Muscle layer of colon (tissue), 2 donors: ENCODE data around the gene EHMT1.
"Not testable (repeated sequence)": the region's sequence is repeated elsewhere in the genome, so short reads cannot be mapped to it uniquely, and the experiment has no call there.

ENCODE experiments used
- H3K27ac ChIP-seq: one replicate; pipeline ENCODE4 v1.7.0; 2013; ENCODE audit warnings: low read depth, mild to moderate bottlenecking, low read length, moderate library complexity
- H3K27me3 ChIP-seq, 2 donors: one replicate each; pipeline ENCODE4 v1.7.0; 2013; ENCODE audit warnings: low read length in 2 of 2, mild to moderate bottlenecking in 2 of 2; ENCODE audit not compliant: insufficient read depth in 2 of 2, control insufficient read depth in 1 of 2
- H3K36me3 ChIP-seq: one replicate; pipeline ENCODE4 v1.7.0; 2013; ENCODE audit warnings: mild to moderate bottlenecking, low read length; ENCODE audit not compliant: insufficient read depth
- H3K4me1 ChIP-seq: one replicate; pipeline ENCODE4 v1.7.0; 2013; ENCODE audit warnings: mild to moderate bottlenecking, low read length; ENCODE audit not compliant: insufficient read depth
- H3K4me3 ChIP-seq, 2 donors: one replicate each; pipeline ENCODE4 v1.7.0; 2013; ENCODE audit warnings: low read length in 2 of 2, low read depth in 1 of 2, mild to moderate bottlenecking in 1 of 2, moderate library complexity in 1 of 2
- H3K9ac ChIP-seq: one replicate; pipeline ENCODE4 v1.7.0; 2013; ENCODE audit warnings: low read length
- H3K9me3 ChIP-seq: one replicate; pipeline ENCODE4 v1.7.0; 2013; ENCODE audit warnings: mild to moderate bottlenecking, low read length
- donor health status: abdominal sarcoma.
- donor health status: Adenocarcinoma of cecum.

Gene EHMT1

GRCh38 chr9:137622211-137622610, 3.4 kb downstream of the EHMT1 start:
- H3K9me3 ChIP-seq, H3K27ac ChIP-seq, H3K4me3 ChIP-seq, H3K36me3 ChIP-seq, H3K27me3 ChIP-seq, H3K9ac ChIP-seq: not testable (repeated sequence)
- H3K4me1 ChIP-seq, result peaks cover 29% of the 10 kb centered on the region

- Histone ChIP-seq H3K27ac (no peak overlapping the region), H3K36me3 (peaks cover under 1% of the 10 kb centered on the region), H3K4me1 (peaks cover 25% of the 10 kb centered on the region), H3K9me3 (no peaks in the 10 kb centered on the region), H3K4me3 (no peak overlapping the region), H3K9ac (no peak overlapping the region), H3K27me3 (no peaks in the 10 kb centered on the region)
These were observed 7.7 kb downstream of the EHMT1 start for GRCh38 chr9:137626464-137626863.

GRCh38 chr9:137627406-137627805, 8.6 kb downstream of the EHMT1 start:
- H3K4me1 ChIP-seq, result peaks cover 31% of the 10 kb centered on the region
- H3K4me3 ChIP-seq, H3K27ac ChIP-seq, H3K9me3 ChIP-seq, H3K9ac ChIP-seq, H3K36me3 ChIP-seq, H3K27me3 ChIP-seq: not testable (repeated sequence)

GRCh38 chr9:137630126-137630525, 11.3 kb downstream of the EHMT1 start:
- Histone ChIP-seq H3K27ac (no peak overlapping the region), H3K36me3 (no peaks in the 10 kb centered on the region), H3K9ac (no peak overlapping the region)

GRCh38 chr9:137630679-137631078, 11.9 kb downstream of the EHMT1 start:
- Histone ChIP-seq H3K4me1 (peaks cover 38% of the 10 kb centered on the region), H3K9ac (no peak overlapping the region), H3K9me3 (no peaks in the 10 kb centered on the region), H3K4me3 (no peak overlapping the region), H3K27me3 (no peaks in the 10 kb centered on the region), H3K36me3 (no peaks in the 10 kb centered on the region), H3K27ac (no peak overlapping the region)

More at GRCh38 chr9:137630126-137630525, 11.3 kb downstream of the EHMT1 start:
- Histone ChIP-seq H3K4me1 (peaks cover 38% of the 10 kb centered on the region), H3K4me3 (no peak overlapping the region), H3K27me3 (no peaks in the 10 kb centered on the region), H3K9me3 (no peaks in the 10 kb centered on the region)

GRCh38 chr9:137631345-137632229, 12.8 kb downstream of the EHMT1 start:
- no peaks in the 10 kb centered on the region for H3K27me3 ChIP-seq
- peaks cover 38% of the 10 kb centered on the region for H3K4me1 ChIP-seq
- H3K36me3 ChIP-seq, result no peaks in the 10 kb centered on the region
- no peak overlapping the region for H3K27ac ChIP-seq
- H3K9me3 ChIP-seq, result no peaks in the 10 kb centered on the region
- H3K4me3 ChIP-seq, result no peak overlapping the region
- no peak overlapping the region for H3K9ac ChIP-seq

- Histone ChIP-seq H3K9me3 (no peaks in the 10 kb centered on the region), H3K36me3 (no peaks in the 10 kb centered on the region), H3K27me3 (no peaks in the 10 kb centered on the region), H3K27ac (no peak overlapping the region), H3K4me1 (peaks cover 38% of the 10 kb centered on the region), H3K4me3 (no peak overlapping the region), H3K9ac (no peak overlapping the region)
These were observed 13.7 kb downstream of the EHMT1 start for GRCh38 chr9:137632230-137633161.

- Histone ChIP-seq H3K9ac (no peak overlapping the region), H3K36me3 (no peaks in the 10 kb centered on the region), H3K9me3 (no peaks in the 10 kb centered on the region), H3K27me3 (no peaks in the 10 kb centered on the region), H3K4me1 (peaks cover 32% of the 10 kb centered on the region), H3K4me3 (no peak overlapping the region), H3K27ac (no peak overlapping the region)
These were observed 15.2 kb downstream of the EHMT1 start for GRCh38 chr9:137634016-137634415.

- Histone ChIP-seq H3K4me1 (peaks cover 6% of the 10 kb centered on the region), H3K27ac (no peak overlapping the region), H3K36me3 (no peaks in the 10 kb centered on the region), H3K4me3 (no peak overlapping the region), H3K9me3 (no peaks in the 10 kb centered on the region), H3K27me3 (no peaks in the 10 kb centered on the region), H3K9ac (no peak overlapping the region)
These were observed 19.9 kb downstream of the EHMT1 start for GRCh38 chr9:137638680-137639079.

- peaks cover 6% of the 10 kb centered on the region for H3K4me1 ChIP-seq
- no peak overlapping the region for H3K27ac ChIP-seq
- H3K9ac ChIP-seq, result peak overlapping the region; percentile 27
- no peaks in the 10 kb centered on the region for H3K36me3 ChIP-seq
- H3K9me3 ChIP-seq, result no peaks in the 10 kb centered on the region
- H3K27me3 ChIP-seq, result no peaks in the 10 kb centered on the region
- H3K4me3 ChIP-seq, result no peak overlapping the region
These were observed 20.7 kb downstream of the EHMT1 start for GRCh38 chr9:137639303-137640051.

- no peaks in the 10 kb centered on the region for H3K9me3 ChIP-seq
- no peaks in the 10 kb centered on the region for H3K36me3 ChIP-seq
- H3K27ac ChIP-seq, result no peak overlapping the region
- no peak overlapping the region for H3K4me3 ChIP-seq
- H3K27me3 ChIP-seq, result no peaks in the 10 kb centered on the region
- peaks cover 6% of the 10 kb centered on the region for H3K4me1 ChIP-seq
- H3K9ac ChIP-seq, result no peak overlapping the region
These were observed 22.1 kb downstream of the EHMT1 start for GRCh38 chr9:137640862-137641261.
